ENCODE data around the gene OTOP3. TPM values are rescaled to one million over a fixed set of nuclear protein-coding genes. Genes with fewer than 3 reads are reported as not detected.

The OTOP3 gene
- total RNA-seq, 2 experiments from 2014 or later, result not detected

DNA sequence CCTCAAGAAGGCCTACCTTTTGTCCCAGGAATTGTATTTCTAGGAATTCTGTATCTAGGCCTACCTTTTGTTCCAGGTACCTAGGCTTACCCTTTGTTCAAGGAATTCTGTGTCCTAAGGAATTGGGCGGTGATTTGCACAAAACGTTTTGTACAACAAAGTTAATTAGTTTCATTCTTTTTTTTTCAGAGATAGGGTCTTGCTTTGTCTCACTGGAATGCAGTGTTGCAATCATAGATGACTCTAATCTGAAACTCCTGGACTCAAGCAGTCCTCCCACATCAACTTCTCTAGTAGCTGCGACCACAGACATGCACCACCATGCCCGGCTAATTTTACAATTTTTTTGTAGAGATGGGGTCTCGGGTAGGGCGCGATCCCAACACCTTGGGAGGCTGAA is 58.7 kb downstream of the OTOP3 start:
- H3K27ac Mint-ChIP-seq, result no peak overlapping the region
- no peak overlapping the region for H3K4me3 Mint-ChIP-seq
- CTCF ChIA-PET, result interaction anchor here (1.7 to 2.0 kb wide), 2 partner anchors 16 to 33 kb away, joined by 4 to 9 read pairs; no protein-coding TSS in a partner anchor
- no peaks in the 10 kb centered on the region for H3K36me3 Mint-ChIP-seq
- no peaks in the 10 kb centered on the region for H3K9me3 Mint-ChIP-seq (ENCODE audit: low read depth)
- DNase-seq (no peak), ATAC-seq (no peak)
- H3K27me3 Mint-ChIP-seq, result peaks cover 16% of the 10 kb centered on the region
- H3K4me1 Mint-ChIP-seq, result peaks cover 5% of the 10 kb centered on the region

DNA sequence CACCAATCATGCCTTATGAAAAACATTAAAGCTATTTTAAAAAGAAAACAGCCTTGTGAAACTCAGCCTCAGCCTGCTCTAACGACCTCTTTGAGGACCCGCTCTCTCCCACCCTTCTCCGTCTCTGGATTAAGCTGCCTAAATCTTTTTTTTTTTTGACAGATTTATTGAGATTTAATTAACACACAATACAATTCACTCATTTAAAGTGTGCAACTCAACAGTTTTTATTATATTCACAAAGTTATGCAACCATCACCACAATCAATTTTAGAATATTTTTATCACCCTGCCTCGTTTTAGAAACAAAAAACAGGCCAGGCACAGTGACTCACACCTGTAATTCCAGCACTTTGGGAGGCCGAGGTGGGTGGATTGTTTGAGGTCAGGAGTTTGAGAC is 60.1 kb downstream of the OTOP3 start:
- no peak overlapping the region for H3K27ac Mint-ChIP-seq
- DNase-seq (no peak), ATAC-seq (no peak)
- H3K27me3 Mint-ChIP-seq, result peaks cover 6% of the 10 kb centered on the region
- H3K4me1 Mint-ChIP-seq, result peaks cover 5% of the 10 kb centered on the region
- H3K9me3 Mint-ChIP-seq (ENCODE audit: low read depth), result no peaks in the 10 kb centered on the region
- H3K36me3 Mint-ChIP-seq, result no peaks in the 10 kb centered on the region
- no peak overlapping the region for H3K4me3 Mint-ChIP-seq
- CTCF ChIA-PET, result interaction anchor here (1.8 kb wide), 1 partner anchor 11 kb away, joined by 3 read pairs; no protein-coding TSS in a partner anchor

DNA sequence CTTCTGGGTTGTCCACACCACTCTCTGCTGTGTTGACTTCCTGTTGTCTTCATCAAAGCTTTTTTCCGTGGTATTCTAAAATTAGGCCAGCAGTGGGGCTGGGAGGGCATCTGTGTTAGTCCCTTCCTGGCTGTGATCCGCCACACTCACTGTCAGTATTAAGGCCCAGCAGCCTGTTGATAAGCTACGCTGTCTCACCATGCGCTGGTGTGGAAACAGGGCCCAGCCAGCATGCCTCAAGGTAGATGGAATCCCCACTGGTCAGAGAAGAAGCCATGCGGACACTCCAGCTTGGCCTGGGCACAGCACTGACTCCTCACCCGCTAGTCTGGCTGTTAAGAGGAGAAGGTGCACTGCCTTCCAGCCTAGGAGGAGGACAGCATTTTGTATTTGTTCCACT is 63.1 kb downstream of the OTOP3 start:
- Mint-ChIP-seq H3K36me3 (no peaks in the 10 kb centered on the region), H3K9me3 (ENCODE audit: low read depth) (no peaks in the 10 kb centered on the region), H3K4me3 (no peak overlapping the region), H3K27me3 (no peaks in the 10 kb centered on the region), H3K4me1 (peaks cover 5% of the 10 kb centered on the region), H3K27ac (no peak overlapping the region)
- CTCF ChIA-PET, result interaction anchor here (0.7 to 1.1 kb wide), 2 partner anchors 37 to 38 kb away, joined by 3 to 4 read pairs; no protein-coding TSS in a partner anchor
- peak; percentile 16 for ATAC-seq
- DNase-seq, result no peak

DNA sequence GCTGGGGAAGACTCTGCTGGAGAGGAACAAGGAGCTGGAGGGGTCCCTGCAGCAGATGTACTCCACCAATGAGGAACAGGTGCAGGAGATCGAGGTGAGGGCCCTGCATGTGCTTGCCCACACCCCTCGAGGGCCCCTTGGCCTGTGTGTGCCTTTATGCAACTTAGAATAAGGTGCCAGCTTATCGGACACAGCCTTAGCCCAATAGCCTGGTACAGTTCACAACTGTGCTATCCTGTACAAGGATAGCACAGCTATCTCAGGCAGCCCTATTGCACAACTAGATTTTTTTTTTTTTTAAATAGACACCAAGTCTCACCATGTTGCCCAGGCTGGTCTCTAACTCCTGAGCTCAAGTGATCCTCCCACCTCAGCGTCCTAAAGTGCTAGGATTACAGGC is 63.8 kb downstream of the OTOP3 start:
- no peaks in the 10 kb centered on the region for H3K27me3 Mint-ChIP-seq
- no peaks in the 10 kb centered on the region for H3K36me3 Mint-ChIP-seq
- CTCF ChIA-PET, result interaction anchor here (0.6 to 1.3 kb wide), 4 partner anchors 13 to 602 kb away, joined by 3 to 5 read pairs (median 4); partner anchors contain the start of gene MRPL58
- no peak for DNase-seq
- H3K4me1 Mint-ChIP-seq, result peaks cover 5% of the 10 kb centered on the region
- ATAC-seq, result no peak
- H3K4me3 Mint-ChIP-seq, result no peak overlapping the region
- H3K9me3 Mint-ChIP-seq (ENCODE audit: low read depth), result no peaks in the 10 kb centered on the region
- no peak overlapping the region for H3K27ac Mint-ChIP-seq

Other genes with a start within 250 kb of the OTOP3 start
- gene CD300LF, start 223.0 kb upstream of the OTOP3 start, total RNA-seq, result not detected
- gene RAB37, start 198.6 kb upstream of the OTOP3 start, total RNA-seq, result 10 to 100 TPM; 36.7 to 51.7 TPM
- gene NHERF1, start 187.3 kb upstream of the OTOP3 start, total RNA-seq, result 100 to 1,000 TPM; 284 to 377 TPM
- 10 to 100 TPM; 34.1 to 34.5 TPM for gene NAT9, start 159.6 kb upstream of the OTOP3 start, total RNA-seq
- under 1 TPM; 0.07 to 0.09 TPM for gene GRIN2C, start 76.0 kb upstream of the OTOP3 start, total RNA-seq
- gene FDXR, start 62.9 kb upstream of the OTOP3 start, total RNA-seq, result 10 to 100 TPM; 38.2 to 39.4 TPM
- gene FADS6, start 42.3 kb upstream of the OTOP3 start, total RNA-seq, result not detected
- not detected for gene USH1G, start 12.6 kb upstream of the OTOP3 start, total RNA-seq
- not detected for gene OTOP2, start 11.6 kb upstream of the OTOP3 start, total RNA-seq
- gene HID1, start 36.9 kb downstream of the OTOP3 start, total RNA-seq, result not detected
- gene CDR2L, start 51.7 kb downstream of the OTOP3 start, total RNA-seq, result under 1 TPM; 0.32 to 0.47 TPM
- 10 to 100 TPM; 45.9 to 53.1 TPM for gene MRPL58, start 76.8 kb downstream of the OTOP3 start, total RNA-seq
- gene ATP5PD, start 111.1 kb downstream of the OTOP3 start, total RNA-seq, result 100 to 1,000 TPM; 188 to 210 TPM
- 10 to 100 TPM; 16.8 to 19.1 TPM for gene KCTD2, start 111.3 kb downstream of the OTOP3 start, total RNA-seq
- gene SLC16A5, start 152.1 kb downstream of the OTOP3 start, total RNA-seq, result 1 to 10 TPM; 2.3 to 3.2 TPM
- gene ARMC7, start 174.1 kb downstream of the OTOP3 start, total RNA-seq, result 10 to 100 TPM; 13.5 to 14.5 TPM
- 10 to 100 TPM; 65.2 to 73.1 TPM for gene NT5C, start 195.8 kb downstream of the OTOP3 start, total RNA-seq
- 100 to 1,000 TPM; 277 to 301 TPM for gene JPT1, start 218.6 kb downstream of the OTOP3 start, total RNA-seq
- gene SUMO2, start 247.1 kb downstream of the OTOP3 start, total RNA-seq, result 100 to 1,000 TPM; 469 to 639 TPM

All from activated CD8-positive, alpha-beta memory T cell treated with anti-CD3 and anti-CD28 coated beads, Interleukin-2, amount 10 ng/mL, durations not matched to agents 7 days and 5 days (primary cell).